SK-N-SH (cell line): ENCODE measurements around the gene STXBP1. TPM values are rescaled to one million over a fixed set of nuclear protein-coding genes. Genes with fewer than 3 reads are reported as not detected.

ENCODE experiments used
- CTCF ChIA-PET: fragments of 300-600, 350-600 bp; formaldehyde crosslinking; extraction: SDS; loops from one replicate; lab custom pipeline; 2021; lab: Yijun Ruan, JAX
- POLR2A ChIA-PET: fragments of 350-600 bp; sonication (Branson Sonifier 250); formaldehyde crosslinking; extraction: SDS; loops from one replicate; lab custom pipeline; 2020; ENCODE audit warnings: antibody characterized with exemption, inconsistent platforms; lab: Yijun Ruan, JAX
- DNase-seq: peaks from one replicate; pipeline ENCODE4 v3.0.0; 2012
- H2AFZ ChIP-seq: fragments of 200-600 bp; sonication (generic); 2 replicates; pipeline ENCODE4 v1.8.1; 2016; ENCODE audit warnings: antibody characterized with exemption, mild to moderate bottlenecking, low read depth
- H3F3A ChIP-seq: fragments of 200-600 bp; sonication (generic); replicated peaks from 2 replicates; pipeline ENCODE3; 2016; ENCODE audit warnings: antibody characterized with exemption, mild to moderate bottlenecking; ENCODE audit not compliant: insufficient read depth
- H3K27ac ChIP-seq, 2 experiments: fragments of 200-500 bp in 1 of 2; fragments of 200-600 bp in 1 of 2; sonication (Bioruptor generic) in 1 of 2; sonication (generic), shearing (Covaris generic) in 1 of 2; 2 replicates each; pipeline versions ENCODE4 v1.5.1 to v1.6.1; 2014 to 2016; ENCODE audit warnings: low read depth in 2 of 2, inconsistent platforms in 1 of 2, low read length in 1 of 2, mild to moderate bottlenecking in 1 of 2, mixed read lengths in 1 of 2
- H3K27me3 ChIP-seq: fragments of 200-600 bp; sonication (generic), shearing (Covaris generic); 2 replicates; pipeline ENCODE4 v1.6.1; 2016; ENCODE audit warnings: mixed run types; ENCODE audit not compliant: insufficient read depth
- H3K36me3 ChIP-seq, 2 experiments: fragments of 200-500 bp in 1 of 2; fragments of 200-600 bp in 1 of 2; sonication (Bioruptor generic) in 1 of 2; sonication (generic) in 1 of 2; replicated peaks in 1 of 2; 2 replicates each; pipeline versions ENCODE3 to v1.5.1; 2014 to 2016; ENCODE audit warnings: low read length in 1 of 2, mild to moderate bottlenecking in 1 of 2; ENCODE audit not compliant: insufficient read depth in 2 of 2, control insufficient read depth in 1 of 2
- H3K4me1 ChIP-seq, 2 experiments: fragments of 200-500 bp in 1 of 2; fragments of 200-600 bp in 1 of 2; sonication (Bioruptor generic) in 1 of 2; sonication (generic), shearing (Covaris generic) in 1 of 2; 2 replicates each; pipeline versions ENCODE4 v1.5.1 to v1.6.1; 2014 to 2016; ENCODE audit warnings: low read depth in 1 of 2, low read length in 1 of 2, mixed run types in 1 of 2; ENCODE audit not compliant: insufficient read depth in 2 of 2, control insufficient read depth in 1 of 2
- H3K4me2 ChIP-seq: fragments of 200-600 bp; sonication (generic), shearing (Covaris generic); 2 replicates; pipeline ENCODE4 v1.6.1; 2017; ENCODE audit warnings: mixed run types
- H3K4me3 ChIP-seq, 2 experiments: fragments of 200-500 bp in 1 of 2; fragments of 200-600 bp in 1 of 2; sonication (Bioruptor generic) in 1 of 2; sonication (generic), shearing (Covaris generic) in 1 of 2; 2 replicates each; pipeline versions ENCODE4 v1.5.1 to v1.8.1; 2014 to 2016; ENCODE audit warnings: low read depth in 2 of 2, inconsistent platforms in 1 of 2, low read length in 1 of 2, mild to moderate bottlenecking in 1 of 2, mixed read lengths in 1 of 2, moderate library complexity in 1 of 2
- H3K79me2 ChIP-seq: fragments of 200-600 bp; sonication (generic); 2 replicates; pipeline ENCODE4 v1.8.1; 2017; ENCODE audit warnings: mild to moderate bottlenecking; ENCODE audit not compliant: insufficient read depth
- H3K9ac ChIP-seq: fragments of 200-600 bp; sonication (generic); 2 replicates; pipeline ENCODE4 v1.6.1; 2017; ENCODE audit warnings: mixed run types
- H3K9me2 ChIP-seq: fragments of 200-600 bp; sonication (generic); 2 replicates; pipeline ENCODE4 v1.6.1; 2017; ENCODE audit warnings: mixed run types
- H3K9me3 ChIP-seq: fragments of 200-600 bp; sonication (generic); 2 replicates; pipeline ENCODE4 v1.6.1; 2017; ENCODE audit warnings: mixed run types, mild to moderate bottlenecking, moderate library complexity
- H4K20me1 ChIP-seq: fragments of 200-600 bp; sonication (generic); 2 replicates; pipeline ENCODE4 v1.6.1; 2017; ENCODE audit warnings: mild to moderate bottlenecking, mixed run types; ENCODE audit not compliant: insufficient read depth
- ELF1 ChIP-seq: IDR thresholded peaks from 2 replicates; pipeline ENCODE4 v1.4.0; 2012
- EZH2phosphoT487 ChIP-seq: fragments of 200-600 bp; sonication (generic); IDR thresholded peaks from 2 replicates; pipeline ENCODE4 v1.6.1; 2017; ENCODE audit warnings: low read depth, mixed run types, mild to moderate bottlenecking, antibody characterized with exemption, moderate library complexity, borderline replicate concordance
- FOSL2 ChIP-seq: IDR thresholded peaks from 2 replicates; pipeline ENCODE4 v1.4.0; 2012; ENCODE audit warnings: low read depth, mild to moderate bottlenecking, moderate library complexity, borderline replicate concordance
- FOXJ3 ChIP-seq: sonication (generic); formaldehyde crosslinking; IDR thresholded peaks from 2 replicates; pipeline ENCODE4 v1.5.1; 2020; ENCODE audit warnings: mild to moderate bottlenecking, missing genetic modification reagents
- FOXM1 ChIP-seq: IDR thresholded peaks from 2 replicates; pipeline ENCODE4 v1.4.0; 2012; ENCODE audit warnings: low read depth, mild to moderate bottlenecking
- GATA2 ChIP-seq: sonication (generic); formaldehyde crosslinking; IDR thresholded peaks from 2 replicates; pipeline ENCODE4 v1.5.0; 2020; ENCODE audit warnings: mild to moderate bottlenecking, missing genetic modification reagents
- IRF3 ChIP-seq: fragments of 150-350 bp; IDR thresholded peaks from 2 replicates; pipeline ENCODE4 v1.6.1; 2016; ENCODE audit warnings: mild to moderate bottlenecking, low read depth, low read length
- JUND ChIP-seq: IDR thresholded peaks from 2 replicates; pipeline ENCODE4 v1.4.0; 2012
- MAX ChIP-seq: IDR thresholded peaks from 2 replicates; pipeline ENCODE4 v1.4.0; 2012; ENCODE audit warnings: low read depth
- MEF2A ChIP-seq: IDR thresholded peaks from 2 replicates; pipeline ENCODE4 v1.4.0; 2012; ENCODE audit warnings: low read depth, borderline replicate concordance
- MXI1 ChIP-seq: IDR thresholded peaks from 2 replicates; pipeline ENCODE4 v1.6.1; 2012; ENCODE audit warnings: mild to moderate bottlenecking, low read depth, low read length, improper control_type of control experiment
- NFIC ChIP-seq: IDR thresholded peaks from 2 replicates; pipeline ENCODE4 v1.4.0; 2012; ENCODE audit warnings: borderline replicate concordance
- PBX3 ChIP-seq: IDR thresholded peaks from 2 replicates; pipeline ENCODE4; 2012
- RCOR1 ChIP-seq: fragments of 150-350 bp; IDR thresholded peaks from 2 replicates; pipeline ENCODE4 v1.6.1; 2017; ENCODE audit warnings: antibody characterized with exemption, low read length
- REST ChIP-seq: IDR thresholded peaks from 2 replicates; pipeline ENCODE4 v1.6.1; 2012; ENCODE audit warnings: mild to moderate bottlenecking, low read depth, low read length, moderate library complexity
- SIN3A ChIP-seq: IDR thresholded peaks from 2 replicates; pipeline ENCODE4 v1.6.1; 2012; ENCODE audit warnings: low read depth, mild to moderate bottlenecking, low read length, moderate library complexity, borderline replicate concordance
- TAF1 ChIP-seq: IDR thresholded peaks from 2 replicates; pipeline ENCODE4 v1.6.1; 2012; ENCODE audit warnings: low read depth, mild to moderate bottlenecking, low read length, moderate library complexity, borderline replicate concordance
- TEAD4 ChIP-seq: IDR thresholded peaks from 2 replicates; pipeline ENCODE4 v1.4.0; 2012; ENCODE audit warnings: mild to moderate bottlenecking, borderline replicate concordance; ENCODE audit not compliant: insufficient read depth
- USF2 ChIP-seq: fragments of 150-350 bp; IDR thresholded peaks from 2 replicates; pipeline ENCODE4 v1.6.1; 2017; ENCODE audit warnings: antibody characterized with exemption, low read length, low read depth, borderline replicate concordance
- WGBS: methylation state at CpG from one replicate; pipeline ENCODE4 v1.1.6; 2017; ENCODE audit warnings: low lambda C conversion rate; 5-methylcytosine and 5-hydroxymethylcytosine counted together
- polyA plus RNA-seq, 3 experiments: library from polyadenylated mRNA; depleted of rRNA; stranded (reverse); fragments of >200 nt; gene quantifications; 2 replicates each; pipeline ENCODE4 v1.2.3, GENCODE V29; 2012

Gene STXBP1
- polyA plus RNA-seq, 1 of the 3 experiments (the other 2 are of a cell fraction): 44.3 TPM

GRCh38 chr9:127723444-127723843, 111.4 kb downstream of the STXBP1 start:
- Histone ChIP-seq H3K9ac (no peak overlapping the region), H3K27me3 (no peaks in the 10 kb centered on the region), H4K20me1 (no peaks in the 10 kb centered on the region), H3K4me1 (peaks cover 0 to 8% of the 10 kb centered on the region in 2 experiments; a peak in 1 of 4 replicates), H3K4me3 (no peak overlapping the region), H2AFZ (no peak overlapping the region)
- ChIA-PET POLR2A (interaction anchor here (0.6 kb wide), 1 partner anchor 144 kb away, joined by 4 read pairs; no protein-coding TSS in a partner anchor), CTCF (interaction anchor here (1.1 to 2.4 kb wide), 3 partner anchors 11 to 134 kb away, joined by 3 to 17 read pairs (median 3); partner anchors contain the start of gene TOR2A)
- 81% methylated on average over 5 of the region's 5 CpGs for WGBS
- DNase-seq: no peak
- TF ChIP-seq RCOR1: no peak
- no peak for TF ChIP-seq GATA2 (CRISPR knock-in tag)
- no peak for TF ChIP-seq FOXM1
- no peak for TF ChIP-seq EZH2phosphoT487
- peak; percentile 31; the same call in 1 of the 2 replicates for TF ChIP-seq NFIC
- no peak for TF ChIP-seq IRF3
- TF ChIP-seq JUND: no peak
- TF ChIP-seq ELF1: no peak
- TF ChIP-seq, all 33 proteins: peak for 1
- H3K4me2 ChIP-seq: no peak overlapping the region
- H3F3A ChIP-seq: peaks cover 3% of the 10 kb centered on the region
- no peaks in the 10 kb centered on the region for H3K36me3 ChIP-seq
- no peaks in the 10 kb centered on the region for H3K9me2 ChIP-seq
- H3K9me3 ChIP-seq: no peaks in the 10 kb centered on the region
- H3K79me2 ChIP-seq: no peaks in the 10 kb centered on the region
- no peak overlapping the region for H3K27ac ChIP-seq

GRCh38 chr9:127724012-127724411, 111.9 kb downstream of the STXBP1 start:
- H3F3A ChIP-seq: peaks cover 3% of the 10 kb centered on the region
- no peak for DNase-seq
- H3K9ac ChIP-seq: no peak overlapping the region
- H3K27me3 ChIP-seq: no peaks in the 10 kb centered on the region
- no peaks in the 10 kb centered on the region for H4K20me1 ChIP-seq
- no peaks in the 10 kb centered on the region for H3K36me3 ChIP-seq
- ChIA-PET POLR2A (interaction anchor here (0.6 kb wide), 1 partner anchor 143 kb away, joined by 4 read pairs; no protein-coding TSS in a partner anchor), CTCF (interaction anchor here (1.0 to 1.4 kb wide), 3 partner anchors 8 to 135 kb away, joined by 3 to 5 read pairs (median 3); partner anchors contain the start of genes PTRH1, TOR2A and TTC16)
- H2AFZ ChIP-seq: no peak overlapping the region
- H3K79me2 ChIP-seq: no peaks in the 10 kb centered on the region
- TF ChIP-seq PBX3 (no peak), FOXJ3 (CRISPR knock-in tag) (no peak), MXI1 (no peak), JUND (no peak), FOSL2 (no peak), TAF1 (no peak), MEF2A (no peak), TEAD4 (no peak), REST (no peak), SIN3A (no peak), ELF1 (no peak), USF2 (no peak), NFIC (no peak), EZH2phosphoT487 (no peak), MAX (no peak)
- H3K4me3 ChIP-seq: no peak overlapping the region
- no peak overlapping the region for H3K4me2 ChIP-seq
- 74% methylated on average over 11 of the region's 23 CpGs for WGBS
- H3K9me2 ChIP-seq: no peaks in the 10 kb centered on the region
- no peaks in the 10 kb centered on the region for H3K9me3 ChIP-seq
- H3K27ac ChIP-seq: no peak overlapping the region
- peaks cover 0 to 8% of the 10 kb centered on the region in 2 experiments; a peak in 1 of 4 replicates for H3K4me1 ChIP-seq
